Testis (tissue), 2 donors: ENCODE results near the gene RFTN2.

Source experiments
- POLR2A ChIP-seq: fragments of 450-650 bp; IDR thresholded peaks from one replicate; pipeline ENCODE4 v1.6.1; 2017; ENCODE audit warnings: antibody characterized with exemption, mild to moderate bottlenecking, moderate library complexity
- TF ChIP-seq, protein P1 (sequence below), 3 experiments: fragments of 450-650 bp in 2 of 3; fragments of 200-600 bp in 1 of 3; sonication (generic) in 1 of 3; IDR thresholded peaks; one replicate each; pipeline ENCODE4 v1.5.1; 2016 to 2019; ENCODE audit warnings: antibody characterized with exemption in 3 of 3, mild to moderate bottlenecking in 2 of 3, moderate library complexity in 1 of 3

DNA sequence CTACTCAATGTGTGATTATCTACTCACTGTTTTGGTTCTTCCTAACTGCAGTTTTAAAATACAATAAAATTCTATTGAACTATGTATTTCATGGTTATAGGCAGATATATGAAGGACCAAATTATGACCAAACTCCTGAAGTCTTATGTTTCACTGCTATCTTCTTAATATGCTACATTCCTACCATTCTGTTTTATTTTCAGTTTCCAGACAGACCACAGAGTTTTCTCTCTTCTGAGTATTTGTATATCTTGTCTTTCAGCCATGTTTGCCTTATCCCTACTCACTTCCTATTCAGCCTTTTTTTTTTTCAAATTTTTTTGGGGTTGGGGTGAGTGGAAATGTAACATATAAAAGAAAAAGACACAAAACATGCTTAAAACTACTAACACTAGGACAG is 6.3 kb downstream of the RFTN2 start:
- TF ChIP-seq, protein P1, sequence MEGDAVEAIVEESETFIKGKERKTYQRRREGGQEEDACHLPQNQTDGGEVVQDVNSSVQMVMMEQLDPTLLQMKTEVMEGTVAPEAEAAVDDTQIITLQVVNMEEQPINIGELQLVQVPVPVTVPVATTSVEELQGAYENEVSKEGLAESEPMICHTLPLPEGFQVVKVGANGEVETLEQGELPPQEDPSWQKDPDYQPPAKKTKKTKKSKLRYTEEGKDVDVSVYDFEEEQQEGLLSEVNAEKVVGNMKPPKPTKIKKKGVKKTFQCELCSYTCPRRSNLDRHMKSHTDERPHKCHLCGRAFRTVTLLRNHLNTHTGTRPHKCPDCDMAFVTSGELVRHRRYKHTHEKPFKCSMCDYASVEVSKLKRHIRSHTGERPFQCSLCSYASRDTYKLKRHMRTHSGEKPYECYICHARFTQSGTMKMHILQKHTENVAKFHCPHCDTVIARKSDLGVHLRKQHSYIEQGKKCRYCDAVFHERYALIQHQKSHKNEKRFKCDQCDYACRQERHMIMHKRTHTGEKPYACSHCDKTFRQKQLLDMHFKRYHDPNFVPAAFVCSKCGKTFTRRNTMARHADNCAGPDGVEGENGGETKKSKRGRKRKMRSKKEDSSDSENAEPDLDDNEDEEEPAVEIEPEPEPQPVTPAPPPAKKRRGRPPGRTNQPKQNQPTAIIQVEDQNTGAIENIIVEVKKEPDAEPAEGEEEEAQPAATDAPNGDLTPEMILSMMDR (IDR thresholded peaks at IDR 0.05), result no peak
- TF ChIP-seq POLR2A, result no peak
